RWPE2 (cell line): Measurements from ENCODE around the gene DCST2.

Experiments used
- ATAC-seq: fragments of 200-7000 bp; cut with Tn5 transposase; 3 replicates; pipeline ENCODE4 v1.9.1; 2021; ENCODE audit warnings: low read depth
- DNase-seq: peaks from one replicate; pipeline ENCODE4 v3.0.0-alpha.2; 2020; ENCODE audit warnings: low spot score
- H3K27ac ChIP-seq: fragments of 450-650 bp; 2 replicates; pipeline ENCODE4 v1.5.1; 2017; ENCODE audit warnings: mild to moderate bottlenecking; ENCODE audit not compliant: poor library complexity, severe bottlenecking
- H3K27me3 ChIP-seq: fragments of 250-450 bp; sonication (Bioruptor Pico); 2 replicates; pipeline ENCODE4 v1.5.1; 2021; ENCODE audit warnings: mild to moderate bottlenecking, moderate library complexity; ENCODE audit not compliant: insufficient read depth, poor library complexity, severe bottlenecking
- H3K36me3 ChIP-seq: fragments of 250-450 bp; sonication (Bioruptor Pico); 2 replicates; pipeline ENCODE4 v1.5.1; 2020; ENCODE audit warnings: low read depth, mild to moderate bottlenecking, moderate library complexity
- H3K4me1 ChIP-seq: fragments of 250-450 bp; sonication (Bioruptor Pico); 2 replicates; pipeline ENCODE4 v1.5.1; 2021; ENCODE audit warnings: mild to moderate bottlenecking, moderate library complexity; ENCODE audit not compliant: insufficient read depth, poor library complexity, severe bottlenecking
- H3K4me3 ChIP-seq: fragments of 250-450 bp; sonication (Bioruptor Pico); 2 replicates; pipeline ENCODE4 v1.5.1; 2021; ENCODE audit warnings: mild to moderate bottlenecking, moderate library complexity; ENCODE audit not compliant: severe bottlenecking
- H3K9me3 ChIP-seq: fragments of 250-450 bp; sonication (Bioruptor Pico); 2 replicates; pipeline ENCODE4 v1.5.1; 2021; ENCODE audit warnings: mild to moderate bottlenecking, moderate library complexity; ENCODE audit not compliant: severe bottlenecking
- TF ChIP-seq, protein P1 (sequence below): fragments of 450-650 bp; IDR thresholded peaks from one replicate; pipeline ENCODE4 v1.5.1; 2017; ENCODE audit warnings: mild to moderate bottlenecking, moderate library complexity; ENCODE audit not compliant: poor library complexity, severe bottlenecking

DCST2 gene

GRCh38 chr1:155080312-155081228 is 47.0 kb upstream of the DCST2 start:
- ATAC-seq: no peak
- Histone ChIP-seq H3K27ac (no peak overlapping the region), H3K27me3 (peaks cover 36% of the 10 kb centered on the region)

DNA sequence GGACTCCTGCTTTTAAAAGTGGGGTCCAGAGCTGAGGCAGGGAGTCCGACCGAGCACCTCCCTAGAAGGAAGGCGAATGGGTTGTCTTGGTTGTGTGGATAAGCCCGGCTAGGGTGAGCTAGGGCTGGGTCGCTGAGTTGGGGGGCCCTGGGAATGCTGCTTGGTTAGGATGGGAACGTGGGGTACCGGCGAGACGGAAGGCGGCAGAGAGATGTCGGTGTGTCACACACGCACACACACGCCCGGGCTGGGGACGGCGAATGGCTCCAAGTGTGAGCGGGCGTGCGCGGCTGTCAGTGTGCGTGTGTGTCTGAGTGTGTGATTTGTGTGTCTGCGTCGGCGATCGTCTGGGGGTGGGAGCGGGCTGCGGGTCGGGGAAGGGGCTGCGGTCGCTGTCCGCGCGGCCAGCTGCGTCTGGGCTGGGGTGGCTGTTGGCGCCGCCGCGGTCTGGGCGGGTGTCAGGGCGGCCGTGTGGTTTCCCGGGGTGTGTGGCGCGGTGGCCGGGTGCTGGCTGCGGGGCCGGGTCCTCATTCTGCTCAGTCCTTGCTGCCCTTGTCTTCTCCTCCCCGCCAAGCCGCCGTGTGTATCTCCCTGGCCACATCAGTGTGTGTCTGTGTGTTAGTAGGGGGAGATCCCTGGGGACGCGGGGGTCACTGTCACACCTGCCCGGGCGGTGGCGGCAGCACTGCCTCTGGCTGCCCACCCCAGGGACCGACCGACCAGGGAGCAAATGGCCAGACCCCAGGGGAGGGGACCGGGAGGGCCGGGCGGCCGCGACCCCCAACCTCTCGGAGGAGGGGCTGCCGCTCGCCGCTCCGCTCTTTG is 46.1 kb upstream of the DCST2 start:
- DNase-seq (no peak), ATAC-seq (no peak)
- Histone ChIP-seq H3K36me3 (no peaks in the 10 kb centered on the region), H3K27me3 (peaks cover 36% of the 10 kb centered on the region), H3K4me1 (peaks cover 14% of the 10 kb centered on the region), H3K27ac (no peak overlapping the region), H3K4me3 (peak overlapping the region; percentile 39), H3K9me3 (no peaks in the 10 kb centered on the region)
- TF ChIP-seq, protein P1, sequence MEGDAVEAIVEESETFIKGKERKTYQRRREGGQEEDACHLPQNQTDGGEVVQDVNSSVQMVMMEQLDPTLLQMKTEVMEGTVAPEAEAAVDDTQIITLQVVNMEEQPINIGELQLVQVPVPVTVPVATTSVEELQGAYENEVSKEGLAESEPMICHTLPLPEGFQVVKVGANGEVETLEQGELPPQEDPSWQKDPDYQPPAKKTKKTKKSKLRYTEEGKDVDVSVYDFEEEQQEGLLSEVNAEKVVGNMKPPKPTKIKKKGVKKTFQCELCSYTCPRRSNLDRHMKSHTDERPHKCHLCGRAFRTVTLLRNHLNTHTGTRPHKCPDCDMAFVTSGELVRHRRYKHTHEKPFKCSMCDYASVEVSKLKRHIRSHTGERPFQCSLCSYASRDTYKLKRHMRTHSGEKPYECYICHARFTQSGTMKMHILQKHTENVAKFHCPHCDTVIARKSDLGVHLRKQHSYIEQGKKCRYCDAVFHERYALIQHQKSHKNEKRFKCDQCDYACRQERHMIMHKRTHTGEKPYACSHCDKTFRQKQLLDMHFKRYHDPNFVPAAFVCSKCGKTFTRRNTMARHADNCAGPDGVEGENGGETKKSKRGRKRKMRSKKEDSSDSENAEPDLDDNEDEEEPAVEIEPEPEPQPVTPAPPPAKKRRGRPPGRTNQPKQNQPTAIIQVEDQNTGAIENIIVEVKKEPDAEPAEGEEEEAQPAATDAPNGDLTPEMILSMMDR: no peak

More at GRCh38 chr1:155080312-155081228, 47.0 kb upstream of the DCST2 start:
- Histone ChIP-seq H3K9me3 (no peaks in the 10 kb centered on the region), H3K4me3 (peak overlapping the region; percentile 39), H3K4me1 (peaks cover 14% of the 10 kb centered on the region), H3K36me3 (no peaks in the 10 kb centered on the region)
- no peak for DNase-seq
- TF ChIP-seq, protein P1: no peak

GRCh38 chr1:155079210-155079486 is 45.6 kb upstream of the DCST2 start:
- Histone ChIP-seq H3K27me3 (peaks cover 36% of the 10 kb centered on the region), H3K4me1 (peaks cover 11% of the 10 kb centered on the region), H3K9me3 (no peaks in the 10 kb centered on the region), H3K27ac (no peak overlapping the region), H3K36me3 (no peaks in the 10 kb centered on the region), H3K4me3 (peak overlapping the region; percentile 39)
- ATAC-seq: no peak; the same call in 2 of the 3 replicates
- no peak for DNase-seq
- TF ChIP-seq, protein P1: no peak

DNA sequence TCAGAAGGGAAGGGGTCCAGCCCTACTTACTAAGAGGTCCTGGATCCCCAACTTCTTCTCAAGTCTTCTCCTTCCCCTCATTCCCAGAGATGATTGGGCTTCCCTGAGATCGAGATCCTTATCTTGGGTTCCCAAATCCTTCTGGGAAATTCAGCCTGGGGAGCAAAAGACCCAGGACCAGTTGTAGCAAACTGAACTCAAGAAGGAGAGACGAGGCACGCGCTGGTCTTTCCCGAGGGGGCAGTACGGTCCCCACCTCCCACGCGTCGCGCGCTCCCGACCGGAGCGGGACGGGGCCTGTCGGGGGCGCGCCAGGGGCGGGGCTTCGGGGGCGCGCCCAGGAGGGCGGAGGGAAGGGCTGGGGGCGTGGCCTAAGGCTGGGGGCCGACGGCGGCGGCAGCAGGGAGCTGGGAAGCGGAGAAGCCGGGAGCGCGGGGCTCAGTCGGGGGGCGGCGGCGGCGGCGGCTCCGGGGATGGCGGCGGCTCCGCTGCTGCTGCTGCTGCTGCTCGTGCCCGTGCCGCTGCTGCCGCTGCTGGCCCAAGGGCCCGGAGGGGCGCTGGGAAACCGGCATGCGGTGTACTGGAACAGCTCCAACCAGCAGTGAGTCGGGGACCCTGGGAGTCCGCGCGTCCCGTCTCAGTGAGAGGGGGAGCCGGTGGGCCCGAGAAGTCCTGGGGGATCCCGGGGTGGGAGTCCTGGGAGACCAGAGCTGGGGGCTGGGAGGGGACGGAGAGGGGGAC is 45.1 kb upstream of the DCST2 start, which contains the start of gene EFNA3:
Gene EFNA3, plus strand, starts transcription at position 369 of the 741 bp plus-strand sequence. Its CDS starts 105 bp downstream, at position 474.
- Histone ChIP-seq H3K27ac (no peak within 1 kb of the TSS), H3K4me1 (peaks cover 11% of the 10 kb centered on the region), H3K36me3 (no peaks in the 10 kb centered on the region), H3K4me3 (peak within 1 kb of the TSS; percentile 39), H3K27me3 (peaks cover 36% of the 10 kb centered on the region), H3K9me3 (no peaks in the 10 kb centered on the region)
- DNase-seq (no peak), ATAC-seq (peak; percentile 53)
- TF ChIP-seq, protein P1: no peak
